ENCODE measurements around the gene IL4I1. TPM values are rescaled to one million over a fixed set of nuclear protein-coding genes. Genes with fewer than 3 reads are reported as not detected.

The IL4I1 gene
- total RNA-seq, 2 donors from 2014 or later: 0.14 to 2.5 TPM

- Histone ChIP-seq H3K9me3 (no peaks in the 10 kb centered on the region), H3K4me3 (no peak overlapping the region), H3K36me3 (peaks cover 9 to 20% of the 10 kb centered on the region in 2 donors), H3K27me3 (replicated peaks; ENCODE audit: insufficient read depth) (no peaks in the 10 kb centered on the region), H3K27ac (no peak overlapping the region), H3K4me1 (replicated peaks) (no peaks in the 10 kb centered on the region)
- WGBS: 81% methylated on average over 50 of the region's 54 CpGs
- DNase-seq (ENCODE audit: low spot score): no peak
- intact Hi-C loops (cut with DNase I): no loop called here
- TF ChIP-seq POLR2A (IDR thresholded peaks at IDR 0.05) (no peak), CTCF (IDR thresholded peaks at IDR 0.05) (no peak), POLR2AphosphoS5 (IDR thresholded peaks at IDR 0.05) (no peak)
These were observed 8.8 kb downstream of the IL4I1 start for GRCh38 chr19:49887665-49888509.

- H3K36me3 ChIP-seq: peaks cover 16 to 27% of the 10 kb centered on the region in 2 donors
- 66% methylated on average over 20 of the region's 23 CpGs for WGBS
- no peaks in the 10 kb centered on the region for H3K4me1 ChIP-seq (replicated peaks)
- DNase-seq (ENCODE audit: low spot score): no peak
- H3K4me3 ChIP-seq: no peak overlapping the region
- no peak overlapping the region for H3K27ac ChIP-seq
- H3K27me3 ChIP-seq (replicated peaks; ENCODE audit: insufficient read depth): no peaks in the 10 kb centered on the region
- intact Hi-C loops (cut with DNase I): no loop called here
- TF ChIP-seq POLR2AphosphoS5 (IDR thresholded peaks at IDR 0.05) (no peak), CTCF (IDR thresholded peaks at IDR 0.05) (no peak), POLR2A (IDR thresholded peaks at IDR 0.05) (no peak)
- H3K9me3 ChIP-seq: no peaks in the 10 kb centered on the region
These were observed 9.5 kb downstream of the IL4I1 start for GRCh38 chr19:49887037-49887664.

GRCh38 chr19:49884760-49885159 is 11.9 kb downstream of the IL4I1 start:
- TF ChIP-seq POLR2AphosphoS5 (IDR thresholded peaks at IDR 0.05): no peak
- no peak for TF ChIP-seq POLR2A (IDR thresholded peaks at IDR 0.05)
- no peak for TF ChIP-seq CTCF (IDR thresholded peaks at IDR 0.05)
- DNase-seq (ENCODE audit: low spot score): no peak
- no peak overlapping the region for H3K4me3 ChIP-seq
- H3K9me3 ChIP-seq: no peaks in the 10 kb centered on the region
- peaks cover 22 to 45% of the 10 kb centered on the region in 2 donors for H3K36me3 ChIP-seq
- intact Hi-C loops (cut with DNase I): no loop called here
- WGBS: 88% methylated on average over 3 of the region's 3 CpGs
- no peaks in the 10 kb centered on the region for H3K4me1 ChIP-seq (replicated peaks)
- no peak overlapping the region for H3K27ac ChIP-seq
- H3K27me3 ChIP-seq (replicated peaks; ENCODE audit: insufficient read depth): no peaks in the 10 kb centered on the region

DNA sequence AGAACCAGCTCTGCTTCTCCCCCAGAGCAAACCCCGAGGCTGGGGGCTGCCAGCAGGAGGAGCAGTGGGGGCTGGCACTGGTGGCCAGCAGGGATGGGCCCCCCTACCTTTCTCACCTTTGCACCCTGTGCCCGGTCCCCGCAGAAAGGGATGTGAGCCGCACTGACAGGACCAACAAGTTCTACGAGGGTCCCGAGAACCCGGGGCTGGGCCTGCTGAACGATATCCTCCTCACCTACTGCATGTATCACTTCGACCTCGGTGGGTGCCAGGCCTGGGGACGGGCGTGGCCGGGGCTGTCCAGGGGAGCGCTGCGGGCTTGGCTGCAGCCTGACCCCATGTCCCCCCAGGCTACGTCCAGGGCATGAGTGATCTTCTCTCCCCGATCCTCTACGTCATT is 12.6 kb downstream of the IL4I1 start:
- no peak overlapping the region for H3K27ac ChIP-seq
- no peak for DNase-seq (ENCODE audit: low spot score)
- no peak overlapping the region for H3K4me3 ChIP-seq
- H3K4me1 ChIP-seq (replicated peaks): no peaks in the 10 kb centered on the region
- H3K9me3 ChIP-seq: no peaks in the 10 kb centered on the region
- no peaks in the 10 kb centered on the region for H3K27me3 ChIP-seq (replicated peaks; ENCODE audit: insufficient read depth)
- intact Hi-C loops (cut with DNase I): no loop called here
- WGBS: 91% methylated on average over 18 of the region's 18 CpGs
- peaks cover 22 to 45% of the 10 kb centered on the region in 2 donors for H3K36me3 ChIP-seq
- TF ChIP-seq CTCF (IDR thresholded peaks at IDR 0.05) (no peak), POLR2A (IDR thresholded peaks at IDR 0.05) (no peak), POLR2AphosphoS5 (IDR thresholded peaks at IDR 0.05) (no peak)

Measured in prostate gland (tissue), 2 donors.